Measurements from ENCODE around the gene ZNF513. TPM values are rescaled to one million over a fixed set of nuclear protein-coding genes. Genes with fewer than 3 reads are reported as not detected.

The ZNF513 gene
- total and polyA plus RNA-seq, 2 donors = 6.1 to 19.9 TPM

DNA sequence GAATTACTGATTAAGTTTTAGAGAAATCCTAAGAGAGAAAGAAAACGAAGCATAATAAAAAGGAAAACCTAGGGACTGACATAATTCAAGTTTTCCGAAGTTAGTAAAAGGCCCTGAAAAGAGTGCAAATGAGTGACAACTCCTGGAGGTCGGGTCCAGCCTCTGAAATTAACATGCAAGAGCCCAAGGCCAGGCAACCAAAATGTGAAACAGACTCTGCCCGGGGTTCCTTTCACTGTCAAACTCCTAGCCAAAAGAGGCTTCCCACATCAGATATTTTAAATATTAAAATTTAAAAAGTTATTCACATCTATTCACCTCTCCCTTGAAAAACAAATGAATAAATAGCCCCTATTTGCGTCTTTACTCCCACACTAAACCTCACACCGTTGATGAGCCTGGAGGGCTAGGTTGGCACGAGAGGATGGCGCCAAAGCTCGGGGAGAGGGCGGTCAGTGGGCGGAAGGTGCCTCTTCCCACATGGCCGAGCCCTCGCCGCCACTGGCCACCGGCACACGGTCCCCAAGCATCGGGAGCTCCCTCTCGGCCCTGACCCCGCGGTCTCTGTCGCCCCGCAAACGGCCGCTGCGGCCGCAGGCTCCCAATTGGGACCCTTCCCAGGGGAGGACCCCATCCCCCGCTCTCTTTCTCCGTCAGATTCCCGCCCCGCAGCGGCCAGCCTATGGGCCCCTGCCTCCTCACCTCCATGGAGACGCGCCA lies 28.2 kb upstream of the ZNF513 start:
- Histone ChIP-seq H3K4me3 (ENCODE audit: low read depth, low read length) (peak overlapping the region; percentile 98), H3K36me3 (ENCODE audit: insufficient read depth) (peaks cover 2% of the 10 kb centered on the region), H3K27ac (ENCODE audit: low read depth) (peak overlapping the region; percentile 44), H3K4me1 (ENCODE audit: insufficient read depth) (peaks cover 1% of the 10 kb centered on the region)
- DNase-seq (ENCODE audit: extremely low spot score) = no peak
- under 1% methylated on average over 33 of the region's 33 CpGs for WGBS

DNA sequence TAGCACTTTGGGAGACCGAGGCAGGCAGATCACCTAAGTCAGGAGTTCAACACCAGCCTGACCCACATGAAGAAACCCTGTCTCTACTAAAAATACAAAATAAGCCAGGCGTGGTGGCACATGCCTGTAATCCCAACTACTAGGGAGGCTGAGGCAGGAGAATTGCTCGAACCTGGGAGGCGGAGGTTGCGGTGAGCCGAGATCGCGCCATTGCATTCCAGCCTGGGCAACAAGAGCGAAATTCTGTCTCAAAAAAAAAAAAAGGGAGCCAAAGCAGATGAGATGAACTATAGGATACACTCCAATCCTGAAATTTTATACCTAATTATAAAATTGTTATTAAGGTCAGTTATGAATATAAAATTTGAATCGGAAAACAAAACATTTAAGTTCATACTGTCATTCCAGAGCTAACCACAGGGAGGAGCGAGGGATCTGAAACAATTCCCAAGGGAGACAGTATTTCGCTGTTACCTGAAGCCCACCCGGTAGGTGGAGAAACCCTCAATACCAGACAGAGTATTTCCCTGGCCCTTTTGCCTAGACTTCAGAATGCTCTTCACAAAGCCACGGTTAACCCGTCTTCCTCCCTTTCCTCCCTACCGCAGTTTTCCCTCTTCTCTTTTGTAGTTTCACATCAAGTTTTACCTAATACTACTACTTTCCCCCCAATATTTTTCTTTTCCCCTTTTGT lies 27.4 kb upstream of the ZNF513 start:
- Histone ChIP-seq H3K36me3 (ENCODE audit: insufficient read depth) (peaks cover 2% of the 10 kb centered on the region), H3K4me1 (ENCODE audit: insufficient read depth) (peaks cover 1% of the 10 kb centered on the region), H3K4me3 (ENCODE audit: low read depth, low read length) (peak overlapping the region; percentile 11), H3K27ac (ENCODE audit: low read depth) (no peak overlapping the region)
- DNase-seq (ENCODE audit: extremely low spot score) = no peak
- 53% methylated on average over 16 of the region's 16 CpGs for WGBS

DNA sequence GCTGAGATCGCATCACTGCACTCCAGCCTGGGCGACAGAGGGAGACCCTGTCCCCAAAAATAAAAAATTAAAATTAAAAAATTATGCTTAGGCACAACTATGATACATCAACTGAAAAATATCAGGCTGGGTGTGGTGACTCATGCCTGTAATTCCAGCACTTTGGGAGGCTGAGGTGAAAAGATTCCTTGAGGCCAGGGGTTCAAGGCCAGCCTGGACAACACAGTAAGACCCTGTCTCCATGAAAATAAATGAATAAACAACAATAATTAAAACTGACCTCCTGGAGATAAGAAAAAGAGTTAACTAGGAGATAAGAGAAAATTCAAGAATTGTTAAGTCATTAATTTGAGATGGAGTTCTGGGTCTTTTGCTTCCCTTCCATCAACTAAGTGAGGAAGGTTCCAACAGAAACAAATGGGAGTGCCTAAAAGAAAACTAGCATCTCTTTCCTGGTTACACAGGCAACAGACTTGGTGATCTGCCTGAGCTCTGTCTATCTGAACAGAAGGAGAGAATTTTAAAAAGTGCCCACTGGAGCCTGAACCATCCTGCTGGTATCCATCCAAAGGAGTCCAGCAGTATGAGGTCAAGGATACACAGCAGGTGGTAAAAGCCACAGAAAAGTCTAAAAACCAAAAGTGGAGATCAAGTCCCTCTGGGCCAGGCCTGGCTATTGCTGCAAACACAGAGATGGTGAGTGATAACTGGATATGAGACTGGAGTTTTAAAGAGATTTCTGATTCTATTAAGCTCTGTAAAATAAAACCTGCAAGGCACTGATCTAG lies 20.0 kb upstream of the ZNF513 start:
- Histone ChIP-seq H3K36me3 (ENCODE audit: insufficient read depth) (peaks cover 2% of the 10 kb centered on the region), H3K4me1 (ENCODE audit: insufficient read depth) (no peaks in the 10 kb centered on the region)
- WGBS = 94% methylated on average over 2 of the region's 2 CpGs

DNA sequence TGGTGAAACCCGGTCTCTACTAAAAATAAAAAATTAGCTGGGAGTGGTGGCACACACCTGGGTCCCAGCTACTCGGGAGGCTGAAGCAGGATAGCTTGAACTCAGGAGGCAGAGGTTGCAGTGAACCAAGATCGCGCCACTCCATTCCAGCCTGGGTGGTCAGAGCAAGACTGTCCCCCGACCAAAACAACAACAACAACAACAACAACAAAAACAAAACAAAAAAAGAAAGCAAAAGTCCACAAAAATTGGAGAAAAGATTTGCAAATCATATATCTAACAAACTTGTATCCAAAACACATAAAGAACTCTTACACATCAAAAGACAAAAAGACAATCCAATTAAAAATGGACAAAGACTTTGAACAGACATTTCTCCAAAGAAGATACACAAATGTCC lies 18.4 kb upstream of the ZNF513 start:
- Histone ChIP-seq H3K4me1 (ENCODE audit: insufficient read depth) (no peaks in the 10 kb centered on the region), H3K36me3 (ENCODE audit: insufficient read depth) (no peaks in the 10 kb centered on the region), H3K4me3 (ENCODE audit: low read depth, low read length) (no peak overlapping the region), H3K27ac (ENCODE audit: low read depth) (no peak overlapping the region)
- DNase-seq (ENCODE audit: extremely low spot score) = no peak
- 96% methylated on average over 5 of the region's 5 CpGs for WGBS

More for the DNA sequence above, 20.0 kb upstream of the ZNF513 start:
- H3K27ac ChIP-seq (ENCODE audit: low read depth) = no peak overlapping the region
- no peak for DNase-seq (ENCODE audit: extremely low spot score)
- no peak overlapping the region for H3K4me3 ChIP-seq (ENCODE audit: low read depth, low read length)

DNA sequence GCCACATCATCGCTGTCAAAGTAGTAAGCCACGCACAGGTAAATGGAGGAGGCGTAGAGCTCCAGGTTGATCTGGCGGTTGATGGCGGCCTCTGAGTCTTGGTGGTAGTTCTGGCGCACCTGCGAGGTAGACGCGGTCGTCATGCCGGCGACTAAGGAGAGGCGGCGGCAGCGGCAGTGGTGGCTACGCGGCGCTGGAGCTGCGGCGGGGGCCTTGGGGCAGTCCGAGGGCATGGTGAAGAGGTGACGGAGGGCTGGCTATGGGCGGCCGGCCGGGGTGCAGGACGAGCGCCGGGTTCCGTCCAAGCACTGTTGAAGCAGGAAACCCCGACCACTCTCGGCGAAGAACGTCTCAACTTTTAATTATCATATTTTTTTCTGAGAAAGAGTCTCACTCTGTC lies 12.7 kb upstream of the ZNF513 start:
- DNase-seq (ENCODE audit: extremely low spot score) = no peak
- no peak overlapping the region for H3K4me3 ChIP-seq (ENCODE audit: low read depth, low read length)
- 98% methylated on average over 33 of the region's 33 CpGs for WGBS
- H3K36me3 ChIP-seq (ENCODE audit: insufficient read depth) = no peaks in the 10 kb centered on the region
- H3K27ac ChIP-seq (ENCODE audit: low read depth) = no peak overlapping the region
- no peaks in the 10 kb centered on the region for H3K4me1 ChIP-seq (ENCODE audit: insufficient read depth)

DNA sequence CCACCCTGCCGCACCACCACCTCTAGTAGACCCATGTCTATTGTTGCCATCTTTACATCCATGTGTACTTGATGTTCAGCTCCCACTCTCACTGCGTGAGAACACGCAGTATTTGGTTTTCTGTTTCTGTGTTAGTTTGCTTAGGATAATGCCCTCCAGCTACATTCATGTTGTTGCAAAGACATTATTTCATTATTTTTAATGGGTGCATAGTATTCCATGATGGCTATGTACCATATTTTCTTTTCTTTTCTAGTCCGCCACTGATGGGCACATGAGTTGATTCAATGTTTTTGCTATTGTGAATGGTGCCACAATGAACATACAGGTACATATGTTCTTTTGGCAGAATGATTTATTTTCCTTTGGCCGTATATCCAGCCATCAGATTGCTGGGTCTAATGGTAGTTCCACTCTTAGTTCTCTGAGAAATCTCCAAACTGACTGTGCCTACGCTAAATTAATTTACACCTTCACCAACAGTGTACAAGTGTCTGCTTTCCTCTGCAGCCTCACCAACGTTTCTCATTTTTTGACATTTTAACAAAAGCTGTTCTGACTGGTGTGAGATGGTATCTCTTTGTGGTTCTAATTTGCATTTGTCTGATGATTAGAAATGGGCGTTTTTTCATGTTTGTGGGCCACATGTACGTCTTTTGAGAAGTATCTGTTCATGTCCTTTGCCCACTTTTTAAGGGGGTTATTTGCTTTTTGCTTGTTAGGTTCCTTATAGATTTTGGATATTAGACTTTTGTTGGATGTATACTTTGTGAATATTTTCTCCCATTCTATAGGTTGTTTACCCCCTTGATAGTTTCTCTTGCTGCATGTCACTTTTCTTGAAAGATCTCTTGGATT lies 10.5 kb upstream of the ZNF513 start:
- WGBS = 93% methylated on average over 9 of the region's 9 CpGs
- Histone ChIP-seq H3K4me1 (ENCODE audit: insufficient read depth) (no peaks in the 10 kb centered on the region), H3K36me3 (ENCODE audit: insufficient read depth) (no peaks in the 10 kb centered on the region), H3K4me3 (ENCODE audit: low read depth, low read length) (no peak overlapping the region), H3K27ac (ENCODE audit: low read depth) (no peak overlapping the region)
- DNase-seq (ENCODE audit: extremely low spot score) = no peak

DNA sequence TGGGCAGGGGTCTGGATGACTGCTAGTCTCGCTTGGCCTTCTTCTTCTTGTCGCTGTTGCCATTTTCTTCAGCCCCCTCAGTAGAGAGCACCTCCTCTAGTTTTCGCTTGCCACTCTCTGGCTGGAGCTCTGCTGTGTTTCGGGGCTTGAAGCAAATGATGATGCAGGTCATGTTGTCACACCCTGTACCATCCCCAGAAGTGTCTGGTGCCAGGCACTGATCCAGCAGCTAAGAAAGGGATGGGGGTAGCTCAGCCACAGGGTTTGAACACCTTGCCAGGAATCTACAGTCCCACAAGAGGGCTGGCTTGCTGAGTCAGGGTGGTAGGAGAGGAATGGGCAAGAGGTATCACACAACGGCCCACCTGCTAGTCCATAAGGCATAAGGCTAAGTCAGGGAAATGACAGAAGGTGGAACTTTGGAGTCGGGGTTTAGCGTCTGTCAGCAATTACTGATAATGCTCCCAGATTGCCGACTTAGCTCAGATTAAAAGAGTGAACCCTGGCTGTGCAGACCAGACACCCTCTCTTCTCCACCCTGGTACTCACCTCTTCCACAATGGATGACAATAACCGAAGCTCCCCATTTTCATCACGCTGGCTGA lies 1.1 kb upstream of the ZNF513 start:
- Histone ChIP-seq H3K27ac (ENCODE audit: low read depth) (peak overlapping the region; percentile 93), H3K4me1 (ENCODE audit: insufficient read depth) (no peaks in the 10 kb centered on the region), H3K4me3 (ENCODE audit: low read depth, low read length) (no peak overlapping the region), H3K36me3 (ENCODE audit: insufficient read depth) (no peaks in the 10 kb centered on the region)
- DNase-seq (ENCODE audit: extremely low spot score) = no peak
- 89% methylated on average over 10 of the region's 10 CpGs for WGBS

DNA sequence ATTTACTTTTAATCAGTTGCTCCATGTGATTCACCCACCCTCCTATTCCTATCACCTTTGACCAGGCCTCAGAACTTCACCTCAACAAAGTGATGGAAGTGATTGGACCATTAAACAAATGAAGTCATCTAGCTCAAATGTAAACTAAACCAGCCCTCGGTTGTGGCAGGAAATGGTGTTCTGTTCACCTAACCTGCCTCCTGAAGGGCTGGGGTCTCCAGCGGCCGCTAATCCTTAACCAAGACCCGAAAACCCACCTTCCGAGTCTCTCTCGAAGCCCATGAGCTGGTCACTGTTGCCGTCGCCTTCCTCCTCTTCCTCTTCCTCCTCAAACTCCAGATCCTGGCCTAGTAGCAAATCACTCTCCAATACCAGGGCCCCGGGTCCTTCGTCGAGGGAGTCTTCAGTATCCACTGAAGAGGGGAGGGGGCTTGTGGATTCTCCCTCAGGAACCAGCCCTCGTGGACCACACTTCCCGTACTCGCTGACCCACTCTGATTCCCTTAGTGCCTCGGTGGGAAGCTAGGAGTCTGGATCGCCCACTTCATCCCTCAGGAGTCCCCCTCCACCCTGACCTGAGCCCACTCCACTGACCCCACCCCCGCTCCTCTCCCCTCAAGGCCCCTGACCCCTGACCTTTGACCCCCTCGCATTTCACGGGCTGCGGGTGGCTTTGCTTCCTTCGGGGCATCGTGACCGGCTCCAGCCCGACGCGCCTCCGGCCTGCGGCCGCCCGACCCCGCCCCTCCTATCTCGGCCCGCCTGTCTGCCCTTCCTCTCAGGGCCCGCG lies 503 bp downstream of the ZNF513 start:
- DNase-seq (ENCODE audit: extremely low spot score) = no peak

DNA sequence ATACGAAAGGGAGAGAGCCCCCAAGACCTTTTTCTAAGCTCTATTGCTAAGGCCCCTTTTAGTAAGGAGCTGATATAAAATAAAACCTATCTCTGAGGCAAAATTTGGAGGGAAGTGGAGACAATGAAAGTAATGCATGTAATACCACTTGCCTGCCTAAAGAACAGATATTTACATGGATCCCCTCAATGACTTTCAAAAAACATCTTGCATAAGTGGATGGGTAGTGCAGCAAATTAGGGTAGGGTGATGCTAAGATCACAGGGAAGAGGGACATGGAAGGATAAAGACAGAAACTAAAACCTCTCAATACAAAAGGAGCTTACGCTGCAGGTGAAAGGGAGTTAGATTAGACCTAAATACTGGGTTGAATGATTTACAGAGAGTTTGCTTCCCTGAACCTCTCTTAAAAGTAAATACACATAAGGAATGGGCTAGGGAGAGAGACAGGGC lies 1.1 kb downstream of the ZNF513 start:
- H3K36me3 ChIP-seq (ENCODE audit: insufficient read depth) = no peaks in the 10 kb centered on the region

More for the DNA sequence above, 503 bp downstream of the ZNF513 start:
- Histone ChIP-seq H3K4me3 (ENCODE audit: low read depth, low read length) (peak overlapping the region; percentile 80), H3K4me1 (ENCODE audit: insufficient read depth) (no peaks in the 10 kb centered on the region), H3K27ac (ENCODE audit: low read depth) (peak overlapping the region; percentile 86), H3K36me3 (ENCODE audit: insufficient read depth) (no peaks in the 10 kb centered on the region)
- under 1% methylated on average over 35 of the region's 35 CpGs for WGBS

DNA sequence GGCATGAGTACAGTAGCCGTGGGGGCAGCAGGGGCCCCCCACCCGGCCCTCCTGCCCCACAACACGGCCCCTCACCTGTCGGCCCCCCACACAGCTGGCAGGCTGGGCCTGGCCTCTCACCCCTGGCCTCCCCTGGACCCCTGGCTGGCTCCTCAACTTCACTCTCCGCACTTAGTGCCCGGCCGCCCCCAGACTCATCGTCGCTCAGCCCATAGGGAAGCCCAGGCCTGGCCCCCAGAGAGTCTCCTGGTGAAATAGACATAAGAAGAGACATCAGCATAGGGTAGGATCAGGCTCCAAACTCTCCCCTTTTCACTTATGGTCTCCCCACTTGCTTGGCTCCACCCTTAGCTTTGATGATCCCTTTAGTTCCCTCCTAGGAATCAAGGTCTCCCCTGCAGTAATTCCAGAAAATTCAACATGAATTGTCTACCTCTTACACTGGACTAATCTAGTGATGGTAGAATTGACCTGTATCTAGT lies 1.7 kb downstream of the ZNF513 start:
- no peak for DNase-seq (ENCODE audit: extremely low spot score)
- Histone ChIP-seq H3K4me1 (ENCODE audit: insufficient read depth) (no peaks in the 10 kb centered on the region), H3K4me3 (ENCODE audit: low read depth, low read length) (no peak overlapping the region), H3K36me3 (ENCODE audit: insufficient read depth) (no peaks in the 10 kb centered on the region), H3K27ac (ENCODE audit: low read depth) (no peak overlapping the region)
- 81% methylated on average over 9 of the region's 9 CpGs for WGBS

More for the DNA sequence above, 1.1 kb downstream of the ZNF513 start:
- WGBS = 79% methylated on average over 2 of the region's 2 CpGs
- H3K27ac ChIP-seq (ENCODE audit: low read depth) = no peak overlapping the region
- no peak overlapping the region for H3K4me3 ChIP-seq (ENCODE audit: low read depth, low read length)
- H3K4me1 ChIP-seq (ENCODE audit: insufficient read depth) = no peaks in the 10 kb centered on the region
- DNase-seq (ENCODE audit: extremely low spot score) = no peak

DNA sequence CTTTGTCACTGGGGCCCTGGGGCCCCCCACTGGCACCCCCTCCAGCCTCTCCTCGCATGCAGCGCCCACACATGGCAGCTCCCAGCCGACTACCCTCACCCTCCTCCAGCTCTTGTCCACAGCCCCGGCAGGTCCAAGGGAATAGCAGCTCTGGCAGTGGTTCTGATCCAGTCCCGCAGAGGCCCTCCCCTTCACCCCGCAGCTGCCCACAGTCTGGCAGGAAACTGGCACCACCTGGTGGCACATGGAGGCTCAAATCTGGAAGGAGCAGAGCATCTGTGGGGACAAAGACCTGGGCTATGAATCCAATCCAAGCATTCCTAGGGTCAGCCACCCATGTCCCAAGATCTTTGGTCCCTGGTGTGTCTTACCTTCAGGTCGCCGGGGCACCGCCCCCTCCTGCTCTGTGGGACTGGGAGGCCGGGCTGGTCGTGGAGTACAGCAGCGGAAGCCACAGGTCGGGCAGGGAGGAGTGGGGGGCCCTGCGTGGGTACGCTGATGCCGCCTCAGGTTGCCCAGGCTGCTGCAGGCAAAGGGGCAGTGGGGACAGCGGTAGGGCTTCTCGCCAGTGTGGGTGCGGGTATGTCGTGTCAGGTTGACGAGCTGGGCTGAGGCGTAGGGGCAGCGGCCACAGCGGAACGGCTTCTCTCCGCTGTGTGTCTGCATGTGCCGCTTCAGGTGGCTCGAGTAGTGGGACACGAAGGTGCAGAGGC lies 2.3 kb downstream of the ZNF513 start:
- H3K4me3 ChIP-seq (ENCODE audit: low read depth, low read length) = no peak overlapping the region
- no peaks in the 10 kb centered on the region for H3K4me1 ChIP-seq (ENCODE audit: insufficient read depth)
- H3K36me3 ChIP-seq (ENCODE audit: insufficient read depth) = no peaks in the 10 kb centered on the region
- no peak overlapping the region for H3K27ac ChIP-seq (ENCODE audit: low read depth)
- no peak for DNase-seq (ENCODE audit: extremely low spot score)
- 81% methylated on average over 29 of the region's 29 CpGs for WGBS
